Smooth muscle cell (in vitro differentiated cells): ENCODE measurements around the gene KIAA1328. TPM values are rescaled to one million over a fixed set of nuclear protein-coding genes. Genes with fewer than 3 reads are reported as not detected.

ENCODE experiments used
- DNase-seq: peaks from one replicate; lab custom pipeline; 2025; ENCODE audit not compliant: unreplicated experiment; lab: John Stamatoyannopoulos, UW
- H2AFZ ChIP-seq: fragments of 200-600 bp; sonication (generic); 2 replicates; pipeline ENCODE4 v1.6.0; 2016; ENCODE audit warnings: antibody characterized with exemption, low read depth, mild to moderate bottlenecking
- H3F3A ChIP-seq: fragments of 200-600 bp; sonication (generic); 2 replicates; pipeline ENCODE4 v1.6.0; 2017; ENCODE audit warnings: antibody characterized with exemption, low read depth
- H3K27ac ChIP-seq: fragments of 200-600 bp; sonication (generic); 2 replicates; pipeline ENCODE4 v1.5.1; 2016; ENCODE audit warnings: low read depth, mild to moderate bottlenecking
- H3K27me3 ChIP-seq: fragments of 200-600 bp; sonication (generic); 2 replicates; pipeline ENCODE4 v1.6.1; 2016; ENCODE audit warnings: low read depth, mild to moderate bottlenecking
- H3K36me3 ChIP-seq: fragments of 200-600 bp; sonication (generic); 2 replicates; pipeline ENCODE4 v1.5.1; 2016; ENCODE audit warnings: low read depth
- H3K4me1 ChIP-seq: fragments of 200-600 bp; sonication (generic); 2 replicates; pipeline ENCODE4 v1.5.1; 2016; ENCODE audit warnings: low read depth
- H3K4me2 ChIP-seq: fragments of 200-600 bp; sonication (generic); 2 replicates; pipeline ENCODE4 v1.6.0; 2016; ENCODE audit warnings: mild to moderate bottlenecking
- H3K4me3 ChIP-seq: fragments of 200-600 bp; sonication (generic); 2 replicates; pipeline ENCODE4 v1.5.1; 2016; ENCODE audit warnings: mild to moderate bottlenecking
- H3K79me2 ChIP-seq: fragments of 200-600 bp; sonication (generic); 2 replicates; pipeline ENCODE4 v1.6.0; 2016; ENCODE audit warnings: low read depth, mild to moderate bottlenecking
- H3K9ac ChIP-seq: fragments of 200-600 bp; sonication (generic); 2 replicates; pipeline ENCODE4 v1.6.0; 2016; ENCODE audit warnings: low read depth
- H3K9me3 ChIP-seq: fragments of 200-600 bp; sonication (generic); replicated peaks from 2 replicates; pipeline ENCODE4 v1.5.1; 2016; ENCODE audit warnings: low read depth
- H4K20me1 ChIP-seq: fragments of 200-600 bp; sonication (generic); 2 replicates; pipeline ENCODE4 v1.6.0; 2016; ENCODE audit warnings: low read depth
- CTCF ChIP-seq: fragments of 200-600 bp; sonication (generic); IDR thresholded peaks from 2 replicates; pipeline ENCODE4 v1.5.1; 2017; ENCODE audit warnings: borderline replicate concordance, mild to moderate bottlenecking, antibody characterized with exemption; ENCODE audit not compliant: insufficient read depth, poor library complexity, severe bottlenecking
- WGBS: methylation state at CpG from one replicate; pipeline ENCODE4 v1.1.7; 2016; ENCODE audit warnings: low lambda C conversion rate; 5-methylcytosine and 5-hydroxymethylcytosine counted together
- polyA plus RNA-seq: library from polyadenylated mRNA; unstranded; fragments of >200 nt; fragmentation: Nextera tagmentation; extraction: Ambion mirVana; gene quantifications from 2 replicates; pipeline ENCODE4 v1.2.1, GENCODE V29; 2016
- total RNA-seq: library from RNA; depleted of rRNA; stranded (reverse); fragments of >200 nt; gene quantifications from 2 replicates; pipeline ENCODE4 v1.2.3, GENCODE V29; 2014

The KIAA1328 gene
- total and polyA plus RNA-seq, 2 experiments from 2014 or later, result 2.2 to 11.7 TPM

GRCh38 chr18:36929601-36930000, 100.7 kb downstream of the KIAA1328 start:
- no peaks in the 10 kb centered on the region for H4K20me1 ChIP-seq
- H2AFZ ChIP-seq, result no peak overlapping the region
- no peak overlapping the region for H3K4me2 ChIP-seq
- 94% methylated on average over 2 of the region's 2 CpGs for WGBS
- H3K27me3 ChIP-seq, result no peaks in the 10 kb centered on the region
- H3F3A ChIP-seq, result no peaks in the 10 kb centered on the region
- H3K9ac ChIP-seq, result no peak overlapping the region
- no peak overlapping the region for H3K4me3 ChIP-seq
- DNase-seq, result no peak
- no peaks in the 10 kb centered on the region for H3K79me2 ChIP-seq
- no peaks in the 10 kb centered on the region for H3K36me3 ChIP-seq
- TF ChIP-seq CTCF, result no peak
- H3K9me3 ChIP-seq, result no peaks in the 10 kb centered on the region
- no peaks in the 10 kb centered on the region for H3K4me1 ChIP-seq
- no peak overlapping the region for H3K27ac ChIP-seq

DNA sequence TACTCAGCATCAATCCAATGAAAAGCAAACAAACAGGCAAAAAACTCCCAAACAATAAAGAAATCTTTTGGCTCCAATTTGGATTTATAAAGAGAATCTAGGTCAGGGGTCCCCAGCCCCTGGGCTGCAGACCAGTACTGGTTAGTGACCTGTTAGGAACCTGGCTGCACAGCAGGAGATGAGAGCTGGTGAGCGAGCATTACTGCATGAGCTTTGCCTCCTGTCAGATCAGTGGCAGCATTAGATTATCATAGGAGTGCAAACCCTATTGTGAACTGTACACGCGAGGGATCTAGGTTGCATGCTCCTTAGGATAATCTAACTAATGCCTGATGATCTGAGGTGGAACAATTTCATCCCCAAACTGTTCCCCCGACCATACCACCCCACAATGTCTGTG, 102.2 kb downstream of the KIAA1328 start:
- Histone ChIP-seq H3K4me1 (no peaks in the 10 kb centered on the region), H3K27me3 (no peaks in the 10 kb centered on the region), H4K20me1 (no peaks in the 10 kb centered on the region), H3K36me3 (no peaks in the 10 kb centered on the region), H3K79me2 (no peaks in the 10 kb centered on the region), H3K4me3 (no peak overlapping the region), H2AFZ (no peak overlapping the region), H3K9me3 (no peaks in the 10 kb centered on the region), H3K9ac (no peak overlapping the region), H3K27ac (no peak overlapping the region), H3F3A (no peaks in the 10 kb centered on the region), H3K4me2 (no peak overlapping the region)
- no peak for DNase-seq
- no peak for TF ChIP-seq CTCF
- 96% methylated on average over 4 of the region's 4 CpGs for WGBS

GRCh38 chr18:36933552-36933951, 104.6 kb downstream of the KIAA1328 start:
- no peak for DNase-seq
- Histone ChIP-seq H2AFZ (no peak overlapping the region), H3K27ac (no peak overlapping the region), H4K20me1 (no peaks in the 10 kb centered on the region), H3F3A (no peaks in the 10 kb centered on the region), H3K4me3 (no peak overlapping the region), H3K9ac (no peak overlapping the region), H3K79me2 (no peaks in the 10 kb centered on the region), H3K4me1 (no peaks in the 10 kb centered on the region), H3K9me3 (no peaks in the 10 kb centered on the region), H3K27me3 (no peaks in the 10 kb centered on the region), H3K36me3 (no peaks in the 10 kb centered on the region), H3K4me2 (no peak overlapping the region)
- 95% methylated on average over 2 of the region's 2 CpGs for WGBS
- TF ChIP-seq CTCF, result no peak

DNA sequence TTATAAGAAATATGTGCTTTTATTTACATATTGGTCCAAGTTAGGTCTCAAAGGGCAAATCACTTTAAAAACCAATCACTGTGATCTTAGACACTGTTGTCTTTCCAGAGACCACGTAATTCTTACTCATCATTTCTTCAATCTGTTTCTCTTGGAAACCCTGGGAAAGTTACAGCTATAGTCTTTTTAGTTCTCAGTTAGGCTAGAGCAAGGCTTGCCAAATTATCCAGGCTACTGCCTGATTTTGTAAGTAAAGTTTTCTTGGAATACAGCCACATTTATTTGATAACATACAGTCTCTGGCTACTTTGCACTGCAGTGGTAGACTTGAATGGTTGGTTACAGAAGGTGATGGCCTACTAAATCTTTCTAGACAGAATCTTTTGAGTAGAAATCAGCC, 106.0 kb downstream of the KIAA1328 start:
- DNase-seq, result no peak
- Histone ChIP-seq H3K36me3 (no peaks in the 10 kb centered on the region), H3K4me1 (no peaks in the 10 kb centered on the region), H4K20me1 (no peaks in the 10 kb centered on the region), H3F3A (no peaks in the 10 kb centered on the region), H3K79me2 (no peaks in the 10 kb centered on the region), H3K27me3 (no peaks in the 10 kb centered on the region), H3K27ac (no peak overlapping the region), H3K4me3 (no peak overlapping the region), H3K9me3 (no peaks in the 10 kb centered on the region), H3K9ac (no peak overlapping the region), H2AFZ (no peak overlapping the region), H3K4me2 (no peak overlapping the region)
- 91% methylated on average over 1 of the region's 1 CpG for WGBS
- TF ChIP-seq CTCF, result no peak
